Esophagus muscularis mucosa (tissue), 3 donors: Measurements from ENCODE around the gene RPL31.

Source experiments
- CTCF ChIP-seq, 3 experiments: fragments of 200-600 bp in 2 of 3; fragments of 450-650 bp in 1 of 3; sonication (generic) in 2 of 3; IDR thresholded peaks; one replicate each; pipeline ENCODE4 v1.5.1; 2017 to 2019; ENCODE audit warnings: antibody characterized with exemption in 3 of 3, mild to moderate bottlenecking in 2 of 3, moderate library complexity in 1 of 3
- POLR2AphosphoS5 ChIP-seq, 2 donors: sonication (generic); formaldehyde crosslinking; IDR thresholded peaks; one replicate each; pipeline ENCODE4 v1.6.1; 2017; ENCODE audit warnings: antibody characterized with exemption in 2 of 2

GRCh38 chr2:100962366-100963025 is 39.6 kb upstream of the RPL31 start:
- TF ChIP-seq CTCF (IDR thresholded peaks at IDR 0.05), result no peak
- TF ChIP-seq POLR2AphosphoS5 (IDR thresholded peaks at IDR 0.05), result no peak
